ENCODE data around the gene IGF2. TPM values are rescaled to one million over a fixed set of nuclear protein-coding genes. Genes with fewer than 3 reads are reported as not detected.

The IGF2 gene
- total and polyA plus RNA-seq, 10 of the 15 experiments (the other 5 are each of a cell fraction or from before 2014, with no cell fraction given) = 0.41 TPM; not detected in 9

DNA sequence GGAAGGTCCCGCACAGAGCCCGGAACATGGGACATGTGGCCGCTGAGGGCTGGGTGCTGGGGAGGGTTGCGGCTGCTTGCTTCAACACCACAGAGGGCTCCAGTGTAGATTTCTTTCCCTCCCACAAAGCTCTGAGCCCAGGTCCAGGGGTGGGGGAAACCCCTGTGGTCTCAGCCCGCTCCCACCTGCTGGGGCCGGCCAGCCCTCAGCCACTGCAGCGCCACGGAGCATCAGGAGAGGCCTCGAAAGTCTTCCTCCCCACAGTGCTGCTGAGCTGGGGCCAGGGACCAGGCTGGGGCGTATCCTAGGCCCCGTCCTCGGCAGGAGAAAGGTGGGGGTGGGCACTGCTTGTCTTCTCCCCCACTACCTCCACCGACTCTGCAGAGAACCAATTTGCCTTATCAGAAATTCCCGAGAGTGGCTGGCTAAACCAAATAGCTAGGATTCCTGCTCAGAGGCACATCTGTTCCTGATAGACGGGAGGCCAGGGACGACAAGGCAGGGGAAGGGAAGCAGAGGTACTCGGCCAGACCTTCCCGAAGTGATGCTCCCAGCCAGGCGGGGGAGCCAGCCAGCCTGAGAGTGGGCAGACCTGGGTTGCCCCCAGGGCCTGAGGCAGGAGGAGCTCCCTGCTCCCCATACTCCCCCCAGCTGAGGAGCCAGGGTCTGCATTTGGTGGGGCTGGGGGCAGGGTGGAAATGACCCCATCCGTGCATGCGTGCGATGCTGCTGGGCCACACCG is 18.7 kb downstream of the IGF2 start:
- ATAC-seq = no peak
- FAIRE-seq = no peak
- RAD21 ChIA-PET (ENCODE audit: unreplicated experiment) = no interaction called here
- CTCF ChIA-PET = interaction anchor here (0.7 kb wide), 1 partner anchor 84 kb away, joined by 3 read pairs; no protein-coding TSS in a partner anchor
- no TSS peak for BruUV-seq (replicated peaks)
- H3K27me3 ChIP-seq (replicated peaks in 1 of 2; ENCODE audit: control insufficient read depth in 2 of 2, insufficient read depth in 2 of 2, low read length in 1 of 2) = no peaks in the 10 kb centered on the region; a peak in 1 of 4 replicates
- no peaks in the 10 kb centered on the region for H3K4me1 ChIP-seq (ENCODE audit: control insufficient read depth, insufficient read depth, low read length)
- no peak overlapping the region for H2AFZ ChIP-seq (ENCODE audit: control insufficient read depth, low read depth, low read length)
- 22% methylated on average over 19 of the region's 23 CpGs for WGBS (ENCODE audit: insufficient coverage, insufficient replicate concordance, low lambda C conversion rate, missing lambda C conversion rate)
- SMC1A ChIA-PET (ENCODE audit: uncharacterized antibody, unreplicated experiment) = no interaction called here
- H3K4me3 ChIP-seq = no peak overlapping the region
- no peak for DNase-seq (ENCODE audit: low read depth, low spot score)
- intact Hi-C loops (cut with micrococcal nuclease; ENCODE audit: unreplicated experiment) (no loop called here), in situ Hi-C loops (cut with MboI) (no loop called here)
- H3K27ac ChIP-seq (ENCODE audit: control insufficient read depth, insufficient read depth) = no peak overlapping the region
- H4K20me1 ChIP-seq (ENCODE audit: control insufficient read depth, insufficient read depth) = no peaks in the 10 kb centered on the region
- no peak overlapping the region for H3K4me2 ChIP-seq (ENCODE audit: control insufficient read depth, insufficient read depth)
- POLR2A ChIA-PET = no interaction called here
- no peaks in the 10 kb centered on the region for H3K36me3 ChIP-seq (ENCODE audit: control insufficient read depth in 2 of 2, insufficient read depth in 2 of 2, low read length in 1 of 2)
- H3K79me2 ChIP-seq (ENCODE audit: control insufficient read depth, insufficient read depth, low read length) = no peaks in the 10 kb centered on the region
- H3K9me3 ChIP-seq (replicated peaks; ENCODE audit: control insufficient read depth, insufficient read depth, low read length) = no peaks in the 10 kb centered on the region; the same call in 2 of the 3 replicates
- no peak overlapping the region for H3K9ac ChIP-seq (ENCODE audit: control insufficient read depth, insufficient read depth, low read length)
- TF ChIP-seq, protein P1, sequence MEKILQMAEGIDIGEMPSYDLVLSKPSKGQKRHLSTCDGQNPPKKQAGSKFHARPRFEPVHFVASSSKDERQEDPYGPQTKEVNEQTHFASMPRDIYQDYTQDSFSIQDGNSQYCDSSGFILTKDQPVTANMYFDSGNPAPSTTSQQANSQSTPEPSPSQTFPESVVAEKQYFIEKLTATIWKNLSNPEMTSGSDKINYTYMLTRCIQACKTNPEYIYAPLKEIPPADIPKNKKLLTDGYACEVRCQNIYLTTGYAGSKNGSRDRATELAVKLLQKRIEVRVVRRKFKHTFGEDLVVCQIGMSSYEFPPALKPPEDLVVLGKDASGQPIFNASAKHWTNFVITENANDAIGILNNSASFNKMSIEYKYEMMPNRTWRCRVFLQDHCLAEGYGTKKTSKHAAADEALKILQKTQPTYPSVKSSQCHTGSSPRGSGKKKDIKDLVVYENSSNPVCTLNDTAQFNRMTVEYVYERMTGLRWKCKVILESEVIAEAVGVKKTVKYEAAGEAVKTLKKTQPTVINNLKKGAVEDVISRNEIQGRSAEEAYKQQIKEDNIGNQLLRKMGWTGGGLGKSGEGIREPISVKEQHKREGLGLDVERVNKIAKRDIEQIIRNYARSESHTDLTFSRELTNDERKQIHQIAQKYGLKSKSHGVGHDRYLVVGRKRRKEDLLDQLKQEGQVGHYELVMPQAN (conservative IDR thresholded peaks at IDR 0.05) = no peak
- TF ChIP-seq MLLT1 (IDR thresholded peaks at IDR 0.05) = no peak
- no peak for TF ChIP-seq NR2C1 (IDR thresholded peaks at IDR 0.05)
- no peak for TF ChIP-seq TARDBP (IDR thresholded peaks at IDR 0.05; ENCODE audit: borderline replicate concordance)
- no peak for TF ChIP-seq SPI1 (IDR thresholded peaks at IDR 0.05; ENCODE audit: borderline replicate concordance, insufficient read depth, low read depth, low read length)
- no peak for TF ChIP-seq BMI1 (IDR thresholded peaks at IDR 0.05; ENCODE audit: borderline replicate concordance)
- no peak for TF ChIP-seq PKNOX1 (IDR thresholded peaks at IDR 0.05)
- TF ChIP-seq BACH1 (IDR thresholded peaks at IDR 0.05; ENCODE audit: borderline replicate concordance) = no peak
- TF ChIP-seq ASH2L (IDR thresholded peaks at IDR 0.05; ENCODE audit: borderline replicate concordance, low read depth) = no peak
- no peak for TF ChIP-seq ZNF687 (IDR thresholded peaks at IDR 0.05)
- TF ChIP-seq SREBF1 (IDR thresholded peaks at IDR 0.05; ENCODE audit: low read length) = no peak

Measured in GM12878 (cell line).